CD4-positive, alpha-beta T cell treated with Interleukin-15 for 1 hour (primary cell): ENCODE results near the gene CD58.

Experiments used
- DNase-seq: peaks from one replicate; pipeline ENCODE4 v3.0.0-alpha.2; 2020

Gene CD58

DNA sequence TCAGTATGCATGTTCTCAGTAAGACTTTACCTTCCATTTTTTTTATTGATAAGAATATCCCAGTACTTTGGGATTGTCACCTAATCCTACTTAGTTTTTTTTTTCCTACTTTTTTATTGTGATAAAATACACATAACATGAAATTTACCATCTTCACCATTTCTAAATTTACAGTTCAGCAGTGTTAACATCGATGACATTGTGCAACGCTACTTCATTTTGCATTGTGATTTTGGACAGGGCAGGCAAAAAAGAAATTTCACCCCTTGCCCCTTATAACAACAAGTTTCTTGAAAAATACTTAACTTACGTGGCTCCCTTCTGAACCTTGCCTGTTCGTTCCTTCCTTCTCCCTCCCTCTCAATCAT lies 105.4 kb downstream of the CD58 start:
- DNase-seq, result no peak
